ENCODE results near the gene RELL1. TPM values are rescaled to one million over a fixed set of nuclear protein-coding genes. Genes with fewer than 3 reads are reported as not detected.

Gene RELL1
- total RNA-seq, 1 donor: 61.2 TPM

GRCh38 chr4:37684154-37684553 is 2.0 kb downstream of the RELL1 start:
- Histone ChIP-seq H3K4me2 (ENCODE audit: insufficient read depth, low read length) (no peak overlapping the region), H3K27ac (ENCODE audit: low read depth, low read length) (no peak overlapping the region), H3K4me1 (ENCODE audit: insufficient read depth, low read length) (peaks cover 13% of the 10 kb centered on the region)

GRCh38 chr4:37682701-37683401 is 3.3 kb downstream of the RELL1 start:
- Histone ChIP-seq H4K20me1 (ENCODE audit: insufficient read depth, low read length) (no peaks in the 10 kb centered on the region), H3K36me3 (ENCODE audit: insufficient read depth, low read length) (no peaks in the 10 kb centered on the region), H2AFZ (ENCODE audit: low read length) (no peak overlapping the region), H3K4me1 (ENCODE audit: insufficient read depth, low read length) (peaks cover 22% of the 10 kb centered on the region), H3K27me3 (ENCODE audit: insufficient read depth, low read length) (no peaks in the 10 kb centered on the region), H3K4me3 (ENCODE audit: insufficient read depth, low read length) (no peak overlapping the region), H3K9me3 (ENCODE audit: low read depth, low read length) (no peaks in the 10 kb centered on the region), H3K79me2 (ENCODE audit: insufficient read depth, low read length) (peaks cover 27% of the 10 kb centered on the region), H3K27ac (ENCODE audit: low read depth, low read length) (peak overlapping the region; percentile 13), H3K4me2 (ENCODE audit: insufficient read depth, low read length) (peak overlapping the region; percentile 28)
- TF ChIP-seq, protein P1, sequence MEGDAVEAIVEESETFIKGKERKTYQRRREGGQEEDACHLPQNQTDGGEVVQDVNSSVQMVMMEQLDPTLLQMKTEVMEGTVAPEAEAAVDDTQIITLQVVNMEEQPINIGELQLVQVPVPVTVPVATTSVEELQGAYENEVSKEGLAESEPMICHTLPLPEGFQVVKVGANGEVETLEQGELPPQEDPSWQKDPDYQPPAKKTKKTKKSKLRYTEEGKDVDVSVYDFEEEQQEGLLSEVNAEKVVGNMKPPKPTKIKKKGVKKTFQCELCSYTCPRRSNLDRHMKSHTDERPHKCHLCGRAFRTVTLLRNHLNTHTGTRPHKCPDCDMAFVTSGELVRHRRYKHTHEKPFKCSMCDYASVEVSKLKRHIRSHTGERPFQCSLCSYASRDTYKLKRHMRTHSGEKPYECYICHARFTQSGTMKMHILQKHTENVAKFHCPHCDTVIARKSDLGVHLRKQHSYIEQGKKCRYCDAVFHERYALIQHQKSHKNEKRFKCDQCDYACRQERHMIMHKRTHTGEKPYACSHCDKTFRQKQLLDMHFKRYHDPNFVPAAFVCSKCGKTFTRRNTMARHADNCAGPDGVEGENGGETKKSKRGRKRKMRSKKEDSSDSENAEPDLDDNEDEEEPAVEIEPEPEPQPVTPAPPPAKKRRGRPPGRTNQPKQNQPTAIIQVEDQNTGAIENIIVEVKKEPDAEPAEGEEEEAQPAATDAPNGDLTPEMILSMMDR (IDR thresholded peaks at IDR 0.05; ENCODE audit: extremely low read depth, low read depth, low read length): no peak
- DNase-seq (ENCODE audit: insufficient read length, low spot score, missing footprints): no peak

More at GRCh38 chr4:37684154-37684553, 2.0 kb downstream of the RELL1 start:
- H2AFZ ChIP-seq (ENCODE audit: low read length): no peak overlapping the region
- H3K79me2 ChIP-seq (ENCODE audit: insufficient read depth, low read length): peaks cover 22% of the 10 kb centered on the region
- H3K9me3 ChIP-seq (ENCODE audit: low read depth, low read length): no peaks in the 10 kb centered on the region
- TF ChIP-seq, protein P1 (IDR thresholded peaks at IDR 0.05; ENCODE audit: extremely low read depth, low read depth, low read length): no peak
- no peak overlapping the region for H3K4me3 ChIP-seq (ENCODE audit: insufficient read depth, low read length)
- H4K20me1 ChIP-seq (ENCODE audit: insufficient read depth, low read length): no peaks in the 10 kb centered on the region
- no peak for DNase-seq (ENCODE audit: insufficient read length, low spot score, missing footprints)
- H3K27me3 ChIP-seq (ENCODE audit: insufficient read depth, low read length): no peaks in the 10 kb centered on the region
- H3K36me3 ChIP-seq (ENCODE audit: insufficient read depth, low read length): no peaks in the 10 kb centered on the region

GRCh38 chr4:37680089-37680488 is 6.1 kb downstream of the RELL1 start:
- TF ChIP-seq, protein P1 (IDR thresholded peaks at IDR 0.05; ENCODE audit: extremely low read depth, low read depth, low read length): no peak
- H3K27ac ChIP-seq (ENCODE audit: low read depth, low read length): no peak overlapping the region
- no peaks in the 10 kb centered on the region for H3K27me3 ChIP-seq (ENCODE audit: insufficient read depth, low read length)
- H3K4me2 ChIP-seq (ENCODE audit: insufficient read depth, low read length): no peak overlapping the region
- H3K9me3 ChIP-seq (ENCODE audit: low read depth, low read length): no peaks in the 10 kb centered on the region
- H3K36me3 ChIP-seq (ENCODE audit: insufficient read depth, low read length): no peaks in the 10 kb centered on the region
- peaks cover 42% of the 10 kb centered on the region for H3K79me2 ChIP-seq (ENCODE audit: insufficient read depth, low read length)
- H4K20me1 ChIP-seq (ENCODE audit: insufficient read depth, low read length): peaks cover 4% of the 10 kb centered on the region
- peaks cover 13% of the 10 kb centered on the region for H3K4me1 ChIP-seq (ENCODE audit: insufficient read depth, low read length)
- H2AFZ ChIP-seq (ENCODE audit: low read length): no peak overlapping the region
- no peak for DNase-seq (ENCODE audit: insufficient read length, low spot score, missing footprints)
- no peak overlapping the region for H3K4me3 ChIP-seq (ENCODE audit: insufficient read depth, low read length)

- peaks cover 9% of the 10 kb centered on the region for H3K4me1 ChIP-seq (ENCODE audit: insufficient read depth, low read length)
- H3K4me2 ChIP-seq (ENCODE audit: insufficient read depth, low read length): no peak overlapping the region
- H3K36me3 ChIP-seq (ENCODE audit: insufficient read depth, low read length): no peaks in the 10 kb centered on the region
- TF ChIP-seq, protein P1 (IDR thresholded peaks at IDR 0.05; ENCODE audit: extremely low read depth, low read depth, low read length): no peak
- peaks cover 42% of the 10 kb centered on the region for H3K79me2 ChIP-seq (ENCODE audit: insufficient read depth, low read length)
- H3K4me3 ChIP-seq (ENCODE audit: insufficient read depth, low read length): no peak overlapping the region
- no peak for DNase-seq (ENCODE audit: insufficient read length, low spot score, missing footprints)
- peaks cover 4% of the 10 kb centered on the region for H4K20me1 ChIP-seq (ENCODE audit: insufficient read depth, low read length)
- no peaks in the 10 kb centered on the region for H3K9me3 ChIP-seq (ENCODE audit: low read depth, low read length)
- H3K27ac ChIP-seq (ENCODE audit: low read depth, low read length): no peak overlapping the region
- no peaks in the 10 kb centered on the region for H3K27me3 ChIP-seq (ENCODE audit: insufficient read depth, low read length)
- no peak overlapping the region for H2AFZ ChIP-seq (ENCODE audit: low read length)
These were observed 6.9 kb downstream of the RELL1 start for GRCh38 chr4:37679301-37679700.
